ENCODE results near the gene GBX1.

GBX1 gene

DNA sequence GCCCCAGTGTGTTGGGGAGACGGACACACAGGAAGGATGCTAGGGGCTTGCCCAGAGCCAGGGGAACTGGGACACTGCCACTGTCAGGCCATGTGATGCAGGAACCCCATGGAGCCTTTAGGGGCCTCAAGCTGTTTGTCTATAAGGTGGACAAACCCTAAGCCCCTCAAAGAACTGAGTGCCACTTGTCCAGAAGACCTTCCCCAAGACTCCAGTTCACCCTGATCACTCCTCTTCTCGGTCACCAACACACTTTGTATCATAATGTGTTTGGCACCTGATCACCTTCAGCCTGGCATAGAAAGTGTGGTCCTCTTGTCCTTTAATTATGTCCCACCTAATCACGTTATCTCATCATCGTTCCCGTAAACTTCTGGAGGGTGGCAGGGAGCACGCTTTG is 42.1 kb upstream of the GBX1 start:
- H3K79me2 ChIP-seq (ENCODE audit: control insufficient read depth, low read length) = no peaks in the 10 kb centered on the region
- TF ChIP-seq, protein P1, sequence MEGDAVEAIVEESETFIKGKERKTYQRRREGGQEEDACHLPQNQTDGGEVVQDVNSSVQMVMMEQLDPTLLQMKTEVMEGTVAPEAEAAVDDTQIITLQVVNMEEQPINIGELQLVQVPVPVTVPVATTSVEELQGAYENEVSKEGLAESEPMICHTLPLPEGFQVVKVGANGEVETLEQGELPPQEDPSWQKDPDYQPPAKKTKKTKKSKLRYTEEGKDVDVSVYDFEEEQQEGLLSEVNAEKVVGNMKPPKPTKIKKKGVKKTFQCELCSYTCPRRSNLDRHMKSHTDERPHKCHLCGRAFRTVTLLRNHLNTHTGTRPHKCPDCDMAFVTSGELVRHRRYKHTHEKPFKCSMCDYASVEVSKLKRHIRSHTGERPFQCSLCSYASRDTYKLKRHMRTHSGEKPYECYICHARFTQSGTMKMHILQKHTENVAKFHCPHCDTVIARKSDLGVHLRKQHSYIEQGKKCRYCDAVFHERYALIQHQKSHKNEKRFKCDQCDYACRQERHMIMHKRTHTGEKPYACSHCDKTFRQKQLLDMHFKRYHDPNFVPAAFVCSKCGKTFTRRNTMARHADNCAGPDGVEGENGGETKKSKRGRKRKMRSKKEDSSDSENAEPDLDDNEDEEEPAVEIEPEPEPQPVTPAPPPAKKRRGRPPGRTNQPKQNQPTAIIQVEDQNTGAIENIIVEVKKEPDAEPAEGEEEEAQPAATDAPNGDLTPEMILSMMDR (IDR thresholded peaks at IDR 0.05; ENCODE audit: low read depth, low read length, poor library complexity, severe bottlenecking) = no peak
- TF ChIP-seq EZH2phosphoT487 (IDR thresholded peaks at IDR 0.05; ENCODE audit: borderline replicate concordance, low read length) = no peak
- no peaks in the 10 kb centered on the region for H3K4me1 ChIP-seq (ENCODE audit: control insufficient read depth, low read length)
- no peak overlapping the region for H3K27ac ChIP-seq (ENCODE audit: low read depth, low read length)
- no peak overlapping the region for H3K4me3 ChIP-seq (ENCODE audit: low read length)
- no peaks in the 10 kb centered on the region for H3K9me2 ChIP-seq (replicated peaks; ENCODE audit: control insufficient read depth, low read length)
- no peaks in the 10 kb centered on the region for H3K9me3 ChIP-seq (ENCODE audit: control insufficient read depth, insufficient read depth, low read length)
- H3K36me3 ChIP-seq (ENCODE audit: control insufficient read depth, low read length) = peaks cover 29% of the 10 kb centered on the region
- H3K27me3 ChIP-seq (ENCODE audit: control insufficient read depth, low read length) = peaks cover 8% of the 10 kb centered on the region; the same call in 1 of the 2 replicates
- no peaks in the 10 kb centered on the region; the same call in 1 of the 2 replicates for H4K20me1 ChIP-seq (ENCODE audit: control insufficient read depth, insufficient read depth, low read depth, low read length)
- no peak overlapping the region for H3K4me2 ChIP-seq (ENCODE audit: low read length)
- peaks cover 11% of the 10 kb centered on the region; the same call in 1 of the 2 replicates for H3F3A ChIP-seq (ENCODE audit: control insufficient read depth, insufficient read depth)

DNA sequence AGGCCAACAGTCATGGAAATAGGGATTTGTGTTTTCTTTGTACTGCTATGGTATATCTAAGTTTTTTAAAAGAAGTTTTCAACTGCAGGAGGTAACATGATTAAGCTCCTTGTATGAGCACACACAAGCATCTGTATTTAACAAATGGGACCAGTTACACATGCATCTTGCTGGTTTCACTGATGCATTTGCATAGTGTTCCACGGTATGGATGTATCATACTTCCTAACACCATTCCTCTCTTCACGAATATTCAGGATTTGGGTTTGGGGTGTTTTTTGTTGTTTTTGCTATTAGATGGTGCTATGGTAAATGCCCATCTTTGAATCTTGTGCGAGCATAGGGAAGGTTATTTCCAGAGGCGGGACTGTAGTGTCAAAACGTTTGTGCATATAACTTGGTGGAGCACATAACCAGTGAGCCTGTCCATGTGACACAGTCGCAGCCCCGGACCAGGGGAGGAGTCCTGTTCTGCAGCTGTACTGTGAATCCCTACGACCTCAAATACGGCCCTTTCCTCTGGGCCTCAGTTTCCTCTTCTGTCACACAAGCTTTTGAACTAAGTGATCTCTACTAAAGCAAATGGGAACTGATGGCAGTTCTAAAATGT is 40.9 kb upstream of the GBX1 start:
- H3K4me1 ChIP-seq (ENCODE audit: control insufficient read depth, low read length) = no peaks in the 10 kb centered on the region
- H3K4me2 ChIP-seq (ENCODE audit: low read length) = no peak overlapping the region
- H3K27me3 ChIP-seq (ENCODE audit: control insufficient read depth, low read length) = peaks cover 10% of the 10 kb centered on the region; the same call in 1 of the 2 replicates
- no peak overlapping the region for H3K4me3 ChIP-seq (ENCODE audit: low read length)
- no peaks in the 10 kb centered on the region for H3K9me2 ChIP-seq (replicated peaks; ENCODE audit: control insufficient read depth, low read length)
- H3K36me3 ChIP-seq (ENCODE audit: control insufficient read depth, low read length) = peaks cover 17% of the 10 kb centered on the region
- no peak overlapping the region for H3K27ac ChIP-seq (ENCODE audit: low read depth, low read length)
- H3F3A ChIP-seq (ENCODE audit: control insufficient read depth, insufficient read depth) = peaks cover 11% of the 10 kb centered on the region; the same call in 1 of the 2 replicates
- H3K9me3 ChIP-seq (ENCODE audit: control insufficient read depth, insufficient read depth, low read length) = no peaks in the 10 kb centered on the region
- H4K20me1 ChIP-seq (ENCODE audit: control insufficient read depth, insufficient read depth, low read depth, low read length) = no peaks in the 10 kb centered on the region; the same call in 1 of the 2 replicates
- TF ChIP-seq, protein P1 (IDR thresholded peaks at IDR 0.05; ENCODE audit: low read depth, low read length, poor library complexity, severe bottlenecking) = no peak
- TF ChIP-seq EZH2phosphoT487 (IDR thresholded peaks at IDR 0.05; ENCODE audit: borderline replicate concordance, low read length) = no peak
- no peaks in the 10 kb centered on the region for H3K79me2 ChIP-seq (ENCODE audit: control insufficient read depth, low read length)

DNA sequence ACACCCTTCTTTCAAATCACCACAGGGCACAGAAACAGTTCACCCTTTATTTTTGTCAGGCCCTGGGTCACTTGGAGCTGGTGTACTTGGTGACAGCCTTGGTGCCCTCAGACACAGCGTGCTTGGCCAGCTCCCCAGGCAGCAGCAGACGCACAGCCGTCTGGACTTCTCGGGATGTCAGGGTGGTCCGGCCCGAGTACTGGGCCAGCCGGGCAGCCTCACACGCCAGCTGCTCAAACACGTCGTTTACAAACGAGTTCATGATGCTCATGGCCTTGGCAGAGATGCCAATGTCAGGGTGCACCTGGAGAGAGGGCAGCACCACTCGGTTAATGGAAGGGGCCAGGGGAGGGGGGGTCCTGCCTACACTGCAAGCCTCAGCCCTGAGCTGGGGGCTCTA is 40.3 kb upstream of the GBX1 start:
- Histone ChIP-seq H3K9me3 (ENCODE audit: control insufficient read depth, insufficient read depth, low read length) (no peaks in the 10 kb centered on the region), H3K4me2 (ENCODE audit: low read length) (no peak overlapping the region), H3K27ac (ENCODE audit: low read depth, low read length) (no peak overlapping the region), H3K27me3 (ENCODE audit: control insufficient read depth, low read length) (peaks cover 14% of the 10 kb centered on the region), H3K36me3 (ENCODE audit: control insufficient read depth, low read length) (peaks cover 12% of the 10 kb centered on the region), H3F3A (ENCODE audit: control insufficient read depth, insufficient read depth) (peaks cover 11% of the 10 kb centered on the region; the same call in 1 of the 2 replicates), H3K4me1 (ENCODE audit: control insufficient read depth, low read length) (no peaks in the 10 kb centered on the region), H3K79me2 (ENCODE audit: control insufficient read depth, low read length) (no peaks in the 10 kb centered on the region), H3K9me2 (replicated peaks; ENCODE audit: control insufficient read depth, low read length) (no peaks in the 10 kb centered on the region), H3K4me3 (ENCODE audit: low read length) (no peak overlapping the region), H4K20me1 (ENCODE audit: control insufficient read depth, insufficient read depth, low read depth, low read length) (no peaks in the 10 kb centered on the region; the same call in 1 of the 2 replicates)
- TF ChIP-seq, protein P1 (IDR thresholded peaks at IDR 0.05; ENCODE audit: low read depth, low read length, poor library complexity, severe bottlenecking) = no peak
- TF ChIP-seq EZH2phosphoT487 (IDR thresholded peaks at IDR 0.05; ENCODE audit: borderline replicate concordance, low read length) = no peak

All from DOHH2 (cell line).